Liver (tissue), 9 donors: ENCODE results near the gene ACP7. TPM values are rescaled to one million over a fixed set of nuclear protein-coding genes. Genes with fewer than 3 reads are reported as not detected.

Experiments
- DNase-seq: peaks from one replicate; pipeline ENCODE4 v3.0.0-alpha.2; 2017; ENCODE audit warnings: low spot score
- H3K27ac ChIP-seq, 2 donors: one replicate each; pipeline ENCODE4 v1.7.0; 2013; ENCODE audit warnings: inconsistent platforms in 2 of 2, low read length in 2 of 2, control low read depth in 1 of 2, low read depth in 1 of 2, mild to moderate bottlenecking in 1 of 2
- H3K27me3 ChIP-seq, 4 donors: one replicate each; pipeline versions ENCODE4 v1.6.1 to v1.7.0; 2013; ENCODE audit warnings: low read length in 3 of 4, inconsistent platforms in 1 of 4, mild to moderate bottlenecking in 1 of 4, moderate library complexity in 1 of 4; ENCODE audit not compliant: control insufficient read depth in 4 of 4, insufficient read depth in 4 of 4
- H3K36me3 ChIP-seq, 4 donors: one replicate each; pipeline versions ENCODE4 v1.6.1 to v1.7.0; 2013; ENCODE audit warnings: low read length in 3 of 4, mild to moderate bottlenecking in 3 of 4, low read depth in 1 of 4, moderate library complexity in 1 of 4; ENCODE audit not compliant: control insufficient read depth in 4 of 4, insufficient read depth in 3 of 4
- H3K4me1 ChIP-seq, 4 donors: one replicate each; pipeline versions ENCODE4 v1.6.1 to v1.7.0; 2013; ENCODE audit warnings: low read length in 3 of 4, mild to moderate bottlenecking in 3 of 4, moderate library complexity in 1 of 4; ENCODE audit not compliant: control insufficient read depth in 4 of 4, insufficient read depth in 4 of 4
- H3K4me3 ChIP-seq, 3 donors: one replicate each; pipeline versions ENCODE4 v1.6.1 to v1.7.0; 2013; ENCODE audit warnings: low read length in 3 of 3, control low read depth in 1 of 3, low read depth in 1 of 3, mild to moderate bottlenecking in 1 of 3
- H3K9ac ChIP-seq, 2 donors: one replicate each; pipeline ENCODE4 v1.7.0; 2013; ENCODE audit warnings: low read length in 2 of 2, mild to moderate bottlenecking in 2 of 2, moderate library complexity in 2 of 2, control low read depth in 1 of 2, low read depth in 1 of 2
- H3K9me3 ChIP-seq, 4 donors: one replicate each; pipeline versions ENCODE4 v1.6.1 to v1.7.0; 2013; ENCODE audit warnings: low read length in 3 of 4; ENCODE audit not compliant: control insufficient read depth in 4 of 4
- EGR1 ChIP-seq, 2 donors: IDR thresholded peaks; 2 replicates each; pipeline ENCODE4 v1.6.1; 2016 to 2018; ENCODE audit warnings: antibody characterized with exemption in 2 of 2, low read depth in 2 of 2
- FOXA1 ChIP-seq: IDR thresholded peaks from 2 replicates; pipeline ENCODE4 v1.6.1; 2016; ENCODE audit warnings: antibody characterized with exemption
- FOXA2 ChIP-seq: IDR thresholded peaks from 2 replicates; pipeline ENCODE4 v1.6.1; 2016; ENCODE audit warnings: antibody characterized with exemption
- GABPA ChIP-seq, 2 donors: IDR thresholded peaks in 1 of 2; conservative IDR thresholded peaks in 1 of 2; 2 replicates each; pipeline ENCODE4 v1.6.1; 2016; ENCODE audit warnings: antibody characterized with exemption in 2 of 2, mild to moderate bottlenecking in 1 of 2, moderate library complexity in 1 of 2
- HNF4A ChIP-seq, 2 donors: conservative IDR thresholded peaks; 2 replicates each; pipeline ENCODE4 v1.6.1; 2016; ENCODE audit warnings: antibody characterized with exemption in 2 of 2, mild to moderate bottlenecking in 2 of 2
- HNF4G ChIP-seq: IDR thresholded peaks from 2 replicates; pipeline ENCODE4 v1.6.1; 2016; ENCODE audit warnings: antibody characterized with exemption
- JUND ChIP-seq, 2 donors: IDR thresholded peaks; 2 replicates each; pipeline ENCODE4 v1.6.1; 2016; ENCODE audit warnings: antibody characterized with exemption in 2 of 2
- RAD21 ChIP-seq, 2 donors: IDR thresholded peaks; 2 replicates each; pipeline ENCODE4 v1.6.1; 2016; ENCODE audit warnings: antibody characterized with exemption in 2 of 2, mild to moderate bottlenecking in 2 of 2
- SP1 ChIP-seq: IDR thresholded peaks from 2 replicates; pipeline ENCODE4 v1.6.1; 2018; ENCODE audit warnings: antibody characterized with exemption, mild to moderate bottlenecking
- TAF1 ChIP-seq: conservative IDR thresholded peaks from 2 replicates; pipeline ENCODE4 v1.6.1; 2016; ENCODE audit warnings: antibody characterized with exemption, mild to moderate bottlenecking
- YY1 ChIP-seq: IDR thresholded peaks from 2 replicates; pipeline ENCODE4 v1.6.1; 2016; ENCODE audit warnings: antibody characterized with exemption, mild to moderate bottlenecking
- ZBTB33 ChIP-seq: IDR thresholded peaks from 2 replicates; pipeline ENCODE4 v1.6.1; 2016; ENCODE audit warnings: antibody characterized with exemption
- WGBS: extraction: QIAGEN DNeasy Blood & Tissue Kit; methylation state at CpG from one replicate; pipeline ENCODE4 v1.1.7; 2013; 5-methylcytosine and 5-hydroxymethylcytosine counted together
- polyA plus RNA-seq, 2 donors: library from polyadenylated mRNA; stranded (reverse) in 1 of 2; unstranded in 1 of 2; fragments of 200-250 nt in 1 of 2; fragments of >200 nt in 1 of 2; fragmentation: Nextera tagmentation in 1 of 2; extraction: Ambion mirVana in 1 of 2; gene quantifications; one replicate each; pipeline versions ENCODE4 v1.2.1 to v1.2.3, GENCODE V29; 2013 to 2015
- total RNA-seq, 2 donors: library from RNA; depleted of rRNA; stranded (reverse); fragments of >200 nt; gene quantifications; one replicate each; pipeline ENCODE4 v1.2.3, GENCODE V29; 2014
- TF ChIP-seq, protein P1 (sequence below): fragments of 150-350 bp; IDR thresholded peaks from 2 replicates; pipeline ENCODE4 v1.5.1; 2017; ENCODE audit warnings: improper control_type of control experiment, low read depth, low read length; ENCODE audit not compliant: missing input control
- TF ChIP-seq, protein P2 (sequence below): IDR thresholded peaks from 2 replicates; pipeline ENCODE4 v1.6.1; 2016; ENCODE audit warnings: antibody characterized with exemption, mild to moderate bottlenecking
- donor health status: healthy.
- donor health status: healthy.
- donor health status: healthy.
- donor health status: healthy.
- donor health status: healthy.

Gene ACP7
- total and polyA plus RNA-seq, 4 donors: 0.05 TPM; not detected in 3

DNA sequence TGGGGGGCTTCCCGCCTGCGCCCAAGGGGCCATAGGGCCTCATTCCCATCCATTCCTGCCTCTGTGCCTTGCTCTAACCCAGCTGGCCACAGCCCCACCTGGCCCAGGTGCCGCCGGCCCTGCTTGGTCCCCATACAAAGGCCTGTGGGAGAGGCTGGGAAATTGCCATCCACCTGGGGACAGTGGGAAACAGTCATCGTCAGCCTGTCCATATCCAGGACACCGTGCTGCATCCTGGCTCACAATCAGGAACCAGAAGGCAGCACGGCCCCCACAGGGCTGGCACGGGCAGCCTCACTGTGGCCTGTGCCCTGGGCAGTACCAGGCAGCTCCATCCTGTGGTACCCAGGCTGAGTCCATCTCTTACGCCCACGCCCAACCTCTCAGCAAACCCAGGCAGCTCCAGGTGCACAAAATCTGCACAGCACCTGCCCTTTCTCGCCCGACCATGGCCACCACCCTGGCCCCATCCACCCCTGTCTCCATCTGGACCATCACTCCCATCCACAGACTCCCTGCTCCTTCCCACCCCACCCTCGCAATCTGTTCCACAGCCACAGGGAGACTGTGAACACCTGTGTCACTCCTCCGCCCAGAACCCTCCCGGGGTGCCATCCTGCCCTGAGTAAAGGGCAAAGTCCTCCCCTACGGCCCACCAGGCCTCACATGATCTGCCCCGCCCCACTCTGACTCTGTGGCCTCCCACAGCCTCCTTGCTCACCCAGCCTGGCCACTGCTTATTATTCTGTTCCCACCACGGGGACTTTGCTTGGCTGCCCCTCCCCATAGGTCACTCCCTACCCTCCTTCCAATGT, 30.7 kb upstream of the ACP7 start (continued):
- TF ChIP-seq HNF4A (conservative IDR thresholded peaks at IDR 0.05) (peak; percentile 72 to 77), HNF4G (peak; percentile 66), GABPA (IDR thresholded peaks at IDR 0.05 in 1 of 2, conservative IDR thresholded peaks at IDR 0.05 in 1 of 2) (no peak), SP1 (peak; percentile 52), FOXA1 (no peak), JUND (IDR thresholded peaks at IDR 0.05) (no peak), EGR1 (IDR thresholded peaks at IDR 0.05; ENCODE audit: low read depth in 2 of 2) (no peak), YY1 (peak; percentile 12)
- TF ChIP-seq, protein P1, sequence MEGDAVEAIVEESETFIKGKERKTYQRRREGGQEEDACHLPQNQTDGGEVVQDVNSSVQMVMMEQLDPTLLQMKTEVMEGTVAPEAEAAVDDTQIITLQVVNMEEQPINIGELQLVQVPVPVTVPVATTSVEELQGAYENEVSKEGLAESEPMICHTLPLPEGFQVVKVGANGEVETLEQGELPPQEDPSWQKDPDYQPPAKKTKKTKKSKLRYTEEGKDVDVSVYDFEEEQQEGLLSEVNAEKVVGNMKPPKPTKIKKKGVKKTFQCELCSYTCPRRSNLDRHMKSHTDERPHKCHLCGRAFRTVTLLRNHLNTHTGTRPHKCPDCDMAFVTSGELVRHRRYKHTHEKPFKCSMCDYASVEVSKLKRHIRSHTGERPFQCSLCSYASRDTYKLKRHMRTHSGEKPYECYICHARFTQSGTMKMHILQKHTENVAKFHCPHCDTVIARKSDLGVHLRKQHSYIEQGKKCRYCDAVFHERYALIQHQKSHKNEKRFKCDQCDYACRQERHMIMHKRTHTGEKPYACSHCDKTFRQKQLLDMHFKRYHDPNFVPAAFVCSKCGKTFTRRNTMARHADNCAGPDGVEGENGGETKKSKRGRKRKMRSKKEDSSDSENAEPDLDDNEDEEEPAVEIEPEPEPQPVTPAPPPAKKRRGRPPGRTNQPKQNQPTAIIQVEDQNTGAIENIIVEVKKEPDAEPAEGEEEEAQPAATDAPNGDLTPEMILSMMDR: no peak

GRCh38 chr19:39054091-39054470, 30.1 kb upstream of the ACP7 start:
- Histone ChIP-seq H3K27ac (no peak overlapping the region), H3K9ac (no peak overlapping the region), H3K4me1 (peaks cover 0 to 5% (median 2%) of the 10 kb centered on the region in 4 donors), H3K36me3 (no peaks in the 10 kb centered on the region), H3K4me3 (no peak overlapping the region), H3K9me3 (peaks cover 0 to 2% (median 0%) of the 10 kb centered on the region in 4 donors), H3K27me3 (no peaks in the 10 kb centered on the region)
- no peak for TF ChIP-seq EGR1 (IDR thresholded peaks at IDR 0.05; ENCODE audit: low read depth in 2 of 2)
- TF ChIP-seq HNF4G: no peak
- TF ChIP-seq TAF1: no peak
- no peak for TF ChIP-seq RAD21 (IDR thresholded peaks at IDR 0.05)
- TF ChIP-seq HNF4A (conservative IDR thresholded peaks at IDR 0.05): no peak
- TF ChIP-seq YY1: no peak
- no peak for TF ChIP-seq ZBTB33
- TF ChIP-seq, protein P2, sequence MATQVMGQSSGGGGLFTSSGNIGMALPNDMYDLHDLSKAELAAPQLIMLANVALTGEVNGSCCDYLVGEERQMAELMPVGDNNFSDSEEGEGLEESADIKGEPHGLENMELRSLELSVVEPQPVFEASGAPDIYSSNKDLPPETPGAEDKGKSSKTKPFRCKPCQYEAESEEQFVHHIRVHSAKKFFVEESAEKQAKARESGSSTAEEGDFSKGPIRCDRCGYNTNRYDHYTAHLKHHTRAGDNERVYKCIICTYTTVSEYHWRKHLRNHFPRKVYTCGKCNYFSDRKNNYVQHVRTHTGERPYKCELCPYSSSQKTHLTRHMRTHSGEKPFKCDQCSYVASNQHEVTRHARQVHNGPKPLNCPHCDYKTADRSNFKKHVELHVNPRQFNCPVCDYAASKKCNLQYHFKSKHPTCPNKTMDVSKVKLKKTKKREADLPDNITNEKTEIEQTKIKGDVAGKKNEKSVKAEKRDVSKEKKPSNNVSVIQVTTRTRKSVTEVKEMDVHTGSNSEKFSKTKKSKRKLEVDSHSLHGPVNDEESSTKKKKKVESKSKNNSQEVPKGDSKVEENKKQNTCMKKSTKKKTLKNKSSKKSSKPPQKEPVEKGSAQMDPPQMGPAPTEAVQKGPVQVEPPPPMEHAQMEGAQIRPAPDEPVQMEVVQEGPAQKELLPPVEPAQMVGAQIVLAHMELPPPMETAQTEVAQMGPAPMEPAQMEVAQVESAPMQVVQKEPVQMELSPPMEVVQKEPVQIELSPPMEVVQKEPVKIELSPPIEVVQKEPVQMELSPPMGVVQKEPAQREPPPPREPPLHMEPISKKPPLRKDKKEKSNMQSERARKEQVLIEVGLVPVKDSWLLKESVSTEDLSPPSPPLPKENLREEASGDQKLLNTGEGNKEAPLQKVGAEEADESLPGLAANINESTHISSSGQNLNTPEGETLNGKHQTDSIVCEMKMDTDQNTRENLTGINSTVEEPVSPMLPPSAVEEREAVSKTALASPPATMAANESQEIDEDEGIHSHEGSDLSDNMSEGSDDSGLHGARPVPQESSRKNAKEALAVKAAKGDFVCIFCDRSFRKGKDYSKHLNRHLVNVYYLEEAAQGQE: no peak
- no peak for TF ChIP-seq FOXA2
- no peak for TF ChIP-seq GABPA (IDR thresholded peaks at IDR 0.05 in 1 of 2, conservative IDR thresholded peaks at IDR 0.05 in 1 of 2)
- no peak for TF ChIP-seq JUND (IDR thresholded peaks at IDR 0.05)
- TF ChIP-seq SP1: no peak
- 93% methylated on average over 2 of the region's 2 CpGs for WGBS
- no peak for DNase-seq
